SU-DHL-6 (cell line): ENCODE results near the gene ATOH7.

Experiments used
- H2AFZ ChIP-seq: fragments of 200-600 bp; sonication (generic); 2 replicates; pipeline ENCODE4 v1.6.1; 2014; ENCODE audit warnings: low read depth, mild to moderate bottlenecking, moderate library complexity, mixed read lengths, antibody characterized with exemption, low read length; ENCODE audit not compliant: severe bottlenecking
- H3F3A ChIP-seq: fragments of 200-600 bp; shearing (Covaris generic); 2 replicates; pipeline ENCODE4 v1.6.0; 2016; ENCODE audit warnings: antibody characterized with exemption, mild to moderate bottlenecking; ENCODE audit not compliant: insufficient read depth
- H3K27ac ChIP-seq: fragments of 200-600 bp; sonication (generic); 2 replicates; pipeline ENCODE4 v1.5.1; 2016; ENCODE audit warnings: low read depth, mild to moderate bottlenecking, low read length, moderate library complexity, mixed read lengths
- H3K27me3 ChIP-seq: fragments of 200-600 bp; sonication (generic), shearing (Covaris generic); 2 replicates; pipeline ENCODE4 v1.6.0; 2014; ENCODE audit warnings: mild to moderate bottlenecking, low read length
- H3K36me3 ChIP-seq: fragments of 200-600 bp; sonication (generic); 2 replicates; pipeline ENCODE4 v1.6.1; 2014; ENCODE audit warnings: mild to moderate bottlenecking, low read length, mixed read lengths
- H3K4me2 ChIP-seq: fragments of 300-600, 200-600 bp; shearing (Covaris generic), sonication (generic); 2 replicates; pipeline ENCODE4 v1.6.0; 2014; ENCODE audit warnings: low read length, low read depth, mild to moderate bottlenecking; ENCODE audit not compliant: poor library complexity, severe bottlenecking
- H3K4me3 ChIP-seq: fragments of 200-600 bp; sonication (generic); 2 replicates; pipeline ENCODE4 v1.5.1; 2014; ENCODE audit warnings: antibody characterized with exemption, low read length, mild to moderate bottlenecking, mixed read lengths; ENCODE audit not compliant: insufficient read depth, poor library complexity, severe bottlenecking
- H3K79me2 ChIP-seq: fragments of 200-600 bp; sonication (generic); 2 replicates; pipeline ENCODE4 v1.6.1; 2014; ENCODE audit warnings: mild to moderate bottlenecking, low read length, moderate library complexity; ENCODE audit not compliant: insufficient read depth
- H3K9ac ChIP-seq: fragments of 200-600 bp; sonication (generic); 2 replicates; pipeline ENCODE4 v1.7.0; 2014; ENCODE audit warnings: mild to moderate bottlenecking, low read length
- H3K9me2 ChIP-seq: fragments of 200-600 bp; sonication (generic); replicated peaks from 2 replicates; pipeline ENCODE4 v1.6.1; 2014; ENCODE audit warnings: low read length; ENCODE audit not compliant: insufficient read depth
- H3K9me3 ChIP-seq: fragments of 200-600 bp; sonication (generic); 2 replicates; pipeline ENCODE4 v1.6.1; 2014; ENCODE audit warnings: low read length, mixed read lengths; ENCODE audit not compliant: insufficient read depth
- H4K20me1 ChIP-seq: fragments of 200-600 bp; sonication (generic); 2 replicates; pipeline ENCODE4 v1.6.1; 2014; ENCODE audit warnings: low read depth, mild to moderate bottlenecking, antibody characterized with exemption, low read length, moderate library complexity, mixed read lengths
- EZH2phosphoT487 ChIP-seq: fragments of 200-600 bp; sonication (generic), shearing (Covaris generic); conservative IDR thresholded peaks from 2 replicates; pipeline ENCODE4 v1.6.1; 2018; ENCODE audit warnings: mild to moderate bottlenecking, antibody characterized with exemption, low read length, moderate library complexity, mixed read lengths
- TF ChIP-seq, protein P1 (sequence below): fragments of 200-600 bp; sonication (generic); IDR thresholded peaks from one replicate; pipeline ENCODE4 v1.5.1; 2017; ENCODE audit warnings: antibody characterized with exemption, mild to moderate bottlenecking, low read length, moderate library complexity; ENCODE audit not compliant: insufficient read depth, poor library complexity, severe bottlenecking

ATOH7 gene

DNA sequence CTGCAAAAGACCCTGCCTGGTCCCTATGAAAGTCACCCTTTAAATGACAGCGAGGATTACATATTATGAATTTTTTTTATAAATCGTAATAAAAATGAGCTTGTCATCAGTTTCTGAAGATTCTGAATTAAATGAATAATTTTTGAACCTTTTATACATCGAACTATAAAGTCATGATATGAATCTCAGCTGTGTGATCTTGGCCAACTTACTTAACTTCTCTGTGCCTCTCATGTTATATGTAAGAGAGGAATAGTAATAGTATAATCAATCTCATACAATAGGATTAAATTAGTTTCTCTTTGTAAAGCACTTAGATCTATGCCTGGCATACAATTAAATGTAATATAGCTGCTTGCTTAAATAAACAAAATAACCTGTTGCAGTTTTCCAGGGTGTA lies 5.3 kb upstream of the ATOH7 start:
- no peaks in the 10 kb centered on the region for H3K79me2 ChIP-seq
- no peaks in the 10 kb centered on the region for H3K9me3 ChIP-seq
- H3K36me3 ChIP-seq: no peaks in the 10 kb centered on the region
- no peak overlapping the region for H2AFZ ChIP-seq
- no peak overlapping the region for H3K27ac ChIP-seq
- TF ChIP-seq, protein P1, sequence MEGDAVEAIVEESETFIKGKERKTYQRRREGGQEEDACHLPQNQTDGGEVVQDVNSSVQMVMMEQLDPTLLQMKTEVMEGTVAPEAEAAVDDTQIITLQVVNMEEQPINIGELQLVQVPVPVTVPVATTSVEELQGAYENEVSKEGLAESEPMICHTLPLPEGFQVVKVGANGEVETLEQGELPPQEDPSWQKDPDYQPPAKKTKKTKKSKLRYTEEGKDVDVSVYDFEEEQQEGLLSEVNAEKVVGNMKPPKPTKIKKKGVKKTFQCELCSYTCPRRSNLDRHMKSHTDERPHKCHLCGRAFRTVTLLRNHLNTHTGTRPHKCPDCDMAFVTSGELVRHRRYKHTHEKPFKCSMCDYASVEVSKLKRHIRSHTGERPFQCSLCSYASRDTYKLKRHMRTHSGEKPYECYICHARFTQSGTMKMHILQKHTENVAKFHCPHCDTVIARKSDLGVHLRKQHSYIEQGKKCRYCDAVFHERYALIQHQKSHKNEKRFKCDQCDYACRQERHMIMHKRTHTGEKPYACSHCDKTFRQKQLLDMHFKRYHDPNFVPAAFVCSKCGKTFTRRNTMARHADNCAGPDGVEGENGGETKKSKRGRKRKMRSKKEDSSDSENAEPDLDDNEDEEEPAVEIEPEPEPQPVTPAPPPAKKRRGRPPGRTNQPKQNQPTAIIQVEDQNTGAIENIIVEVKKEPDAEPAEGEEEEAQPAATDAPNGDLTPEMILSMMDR: no peak
- no peak for TF ChIP-seq EZH2phosphoT487
- no peaks in the 10 kb centered on the region for H3K9me2 ChIP-seq
- no peaks in the 10 kb centered on the region for H4K20me1 ChIP-seq
- no peaks in the 10 kb centered on the region for H3K27me3 ChIP-seq
- no peak overlapping the region for H3K4me3 ChIP-seq
- H3F3A ChIP-seq: no peaks in the 10 kb centered on the region
- H3K9ac ChIP-seq: no peak overlapping the region
- H3K4me2 ChIP-seq: no peak overlapping the region

GRCh38 chr10:68235581-68235980 lies 3.7 kb upstream of the ATOH7 start:
- H3K4me2 ChIP-seq: no peak overlapping the region
- no peak overlapping the region for H3K9ac ChIP-seq
- no peak overlapping the region for H3K4me3 ChIP-seq
- H3K27me3 ChIP-seq: no peaks in the 10 kb centered on the region
- no peak overlapping the region for H3K27ac ChIP-seq
- TF ChIP-seq, protein P1: no peak
- TF ChIP-seq EZH2phosphoT487: no peak
- H3F3A ChIP-seq: no peaks in the 10 kb centered on the region
- H4K20me1 ChIP-seq: no peaks in the 10 kb centered on the region
- H2AFZ ChIP-seq: no peak overlapping the region
- no peaks in the 10 kb centered on the region for H3K79me2 ChIP-seq
- H3K9me2 ChIP-seq: no peaks in the 10 kb centered on the region
- no peaks in the 10 kb centered on the region for H3K36me3 ChIP-seq
- no peaks in the 10 kb centered on the region for H3K9me3 ChIP-seq

DNA sequence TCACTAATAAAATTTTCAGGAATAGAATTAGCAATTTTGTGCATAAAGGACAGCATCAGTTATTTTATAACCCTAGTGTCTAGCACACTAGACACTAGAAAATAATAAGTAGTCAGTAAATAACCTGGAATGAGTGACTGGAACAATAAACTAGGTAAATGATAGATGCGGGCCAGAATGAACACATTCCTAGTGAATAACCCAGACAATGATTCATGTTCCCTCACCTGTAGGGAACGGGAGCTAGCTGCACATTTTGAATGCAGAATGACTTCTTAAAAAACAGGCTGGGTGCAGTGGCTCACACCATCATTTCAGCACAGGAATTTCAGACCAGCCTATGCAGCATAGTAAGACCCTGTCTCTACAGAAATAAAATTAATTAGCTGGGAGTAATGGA lies 3.2 kb upstream of the ATOH7 start:
- H3K27me3 ChIP-seq: no peaks in the 10 kb centered on the region
- no peaks in the 10 kb centered on the region for H3F3A ChIP-seq
- H4K20me1 ChIP-seq: no peaks in the 10 kb centered on the region
- H3K79me2 ChIP-seq: no peaks in the 10 kb centered on the region
- H3K4me3 ChIP-seq: no peak overlapping the region
- H3K9me2 ChIP-seq: no peaks in the 10 kb centered on the region
- no peak overlapping the region for H3K4me2 ChIP-seq
- no peaks in the 10 kb centered on the region for H3K9me3 ChIP-seq
- H3K36me3 ChIP-seq: no peaks in the 10 kb centered on the region
- H3K27ac ChIP-seq: no peak overlapping the region
- H3K9ac ChIP-seq: no peak overlapping the region
- TF ChIP-seq, protein P1: no peak
- TF ChIP-seq EZH2phosphoT487: no peak
- H2AFZ ChIP-seq: no peak overlapping the region

GRCh38 chr10:68233046-68233445 lies 1.1 kb upstream of the ATOH7 start:
- H3K4me3 ChIP-seq: no peak overlapping the region
- no peaks in the 10 kb centered on the region for H3K27me3 ChIP-seq
- no peak overlapping the region for H3K9ac ChIP-seq
- no peaks in the 10 kb centered on the region for H3K9me2 ChIP-seq
- H3K4me2 ChIP-seq: no peak overlapping the region
- no peaks in the 10 kb centered on the region for H4K20me1 ChIP-seq
- H3K9me3 ChIP-seq: no peaks in the 10 kb centered on the region
- H3F3A ChIP-seq: no peaks in the 10 kb centered on the region
- TF ChIP-seq, protein P1: no peak
- TF ChIP-seq EZH2phosphoT487: no peak
- H2AFZ ChIP-seq: no peak overlapping the region
- H3K79me2 ChIP-seq: no peaks in the 10 kb centered on the region
- no peaks in the 10 kb centered on the region for H3K36me3 ChIP-seq
- no peak overlapping the region for H3K27ac ChIP-seq
